ENCODE measurements around the gene NACC2.

NACC2 gene

DNA sequence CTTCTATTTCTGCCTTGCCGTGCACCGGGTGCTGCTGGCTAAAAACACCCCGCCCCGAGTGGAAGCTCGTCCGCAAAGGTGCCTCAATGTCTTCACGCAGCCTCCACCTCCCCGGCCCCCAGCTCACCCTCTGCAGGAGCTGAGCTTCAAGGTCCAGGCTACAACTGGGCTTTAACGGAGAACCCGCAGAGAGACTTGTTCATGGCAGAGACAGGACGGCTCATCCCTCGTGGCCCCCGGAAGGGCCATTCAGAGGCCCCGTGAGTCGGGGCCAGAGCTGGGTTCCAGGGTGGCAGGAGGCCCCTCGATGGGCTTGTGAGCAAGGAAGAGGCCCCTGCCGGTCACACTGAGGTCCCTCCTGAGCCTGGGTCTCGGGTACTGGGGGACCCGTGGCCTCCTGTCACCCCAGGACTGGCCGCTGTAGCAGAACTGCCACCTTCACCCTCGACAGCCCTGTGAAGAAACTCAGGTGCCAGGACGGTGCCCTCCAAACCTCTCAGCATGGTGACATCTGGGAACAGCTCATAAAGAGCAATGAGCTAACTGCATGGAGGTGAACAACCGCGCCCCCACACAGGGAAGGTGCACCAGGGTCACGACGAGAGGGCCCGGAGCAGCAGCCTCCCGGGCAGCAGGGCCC lies 75.9 kb downstream of the NACC2 start:
- H3K27me3 ChIP-seq (ENCODE audit: control insufficient read depth, low read length) = no peaks in the 10 kb centered on the region
- no peaks in the 10 kb centered on the region for H3F3A ChIP-seq (ENCODE audit: control insufficient read depth, insufficient read depth)
- no peaks in the 10 kb centered on the region for H3K9me2 ChIP-seq (replicated peaks; ENCODE audit: control insufficient read depth, low read length)
- H3K9me3 ChIP-seq (ENCODE audit: control insufficient read depth, insufficient read depth, low read length) = no peaks in the 10 kb centered on the region
- no peak overlapping the region for H3K27ac ChIP-seq (ENCODE audit: low read depth, low read length)
- no peaks in the 10 kb centered on the region for H3K36me3 ChIP-seq (ENCODE audit: control insufficient read depth, low read length)
- no peaks in the 10 kb centered on the region for H3K79me2 ChIP-seq (ENCODE audit: control insufficient read depth, low read length)
- no peak overlapping the region for H3K4me2 ChIP-seq (ENCODE audit: low read length)
- H3K4me3 ChIP-seq (ENCODE audit: low read length) = no peak overlapping the region
- H3K4me1 ChIP-seq (ENCODE audit: control insufficient read depth, low read length) = no peaks in the 10 kb centered on the region
- no peaks in the 10 kb centered on the region for H4K20me1 ChIP-seq (ENCODE audit: control insufficient read depth, insufficient read depth, low read depth, low read length)
- no peak for TF ChIP-seq EZH2phosphoT487 (IDR thresholded peaks at IDR 0.05; ENCODE audit: borderline replicate concordance, low read length)
- TF ChIP-seq, protein P1, sequence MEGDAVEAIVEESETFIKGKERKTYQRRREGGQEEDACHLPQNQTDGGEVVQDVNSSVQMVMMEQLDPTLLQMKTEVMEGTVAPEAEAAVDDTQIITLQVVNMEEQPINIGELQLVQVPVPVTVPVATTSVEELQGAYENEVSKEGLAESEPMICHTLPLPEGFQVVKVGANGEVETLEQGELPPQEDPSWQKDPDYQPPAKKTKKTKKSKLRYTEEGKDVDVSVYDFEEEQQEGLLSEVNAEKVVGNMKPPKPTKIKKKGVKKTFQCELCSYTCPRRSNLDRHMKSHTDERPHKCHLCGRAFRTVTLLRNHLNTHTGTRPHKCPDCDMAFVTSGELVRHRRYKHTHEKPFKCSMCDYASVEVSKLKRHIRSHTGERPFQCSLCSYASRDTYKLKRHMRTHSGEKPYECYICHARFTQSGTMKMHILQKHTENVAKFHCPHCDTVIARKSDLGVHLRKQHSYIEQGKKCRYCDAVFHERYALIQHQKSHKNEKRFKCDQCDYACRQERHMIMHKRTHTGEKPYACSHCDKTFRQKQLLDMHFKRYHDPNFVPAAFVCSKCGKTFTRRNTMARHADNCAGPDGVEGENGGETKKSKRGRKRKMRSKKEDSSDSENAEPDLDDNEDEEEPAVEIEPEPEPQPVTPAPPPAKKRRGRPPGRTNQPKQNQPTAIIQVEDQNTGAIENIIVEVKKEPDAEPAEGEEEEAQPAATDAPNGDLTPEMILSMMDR (IDR thresholded peaks at IDR 0.05; ENCODE audit: low read depth, low read length, poor library complexity, severe bottlenecking) = no peak

- H3K79me2 ChIP-seq (ENCODE audit: control insufficient read depth, low read length) = no peaks in the 10 kb centered on the region
- TF ChIP-seq, protein P1 (IDR thresholded peaks at IDR 0.05; ENCODE audit: low read depth, low read length, poor library complexity, severe bottlenecking) = no peak
- TF ChIP-seq EZH2phosphoT487 (IDR thresholded peaks at IDR 0.05; ENCODE audit: borderline replicate concordance, low read length) = no peak
Observed at GRCh38 chr9:136018257-136019031, 76.6 kb downstream of the NACC2 start.

DNA sequence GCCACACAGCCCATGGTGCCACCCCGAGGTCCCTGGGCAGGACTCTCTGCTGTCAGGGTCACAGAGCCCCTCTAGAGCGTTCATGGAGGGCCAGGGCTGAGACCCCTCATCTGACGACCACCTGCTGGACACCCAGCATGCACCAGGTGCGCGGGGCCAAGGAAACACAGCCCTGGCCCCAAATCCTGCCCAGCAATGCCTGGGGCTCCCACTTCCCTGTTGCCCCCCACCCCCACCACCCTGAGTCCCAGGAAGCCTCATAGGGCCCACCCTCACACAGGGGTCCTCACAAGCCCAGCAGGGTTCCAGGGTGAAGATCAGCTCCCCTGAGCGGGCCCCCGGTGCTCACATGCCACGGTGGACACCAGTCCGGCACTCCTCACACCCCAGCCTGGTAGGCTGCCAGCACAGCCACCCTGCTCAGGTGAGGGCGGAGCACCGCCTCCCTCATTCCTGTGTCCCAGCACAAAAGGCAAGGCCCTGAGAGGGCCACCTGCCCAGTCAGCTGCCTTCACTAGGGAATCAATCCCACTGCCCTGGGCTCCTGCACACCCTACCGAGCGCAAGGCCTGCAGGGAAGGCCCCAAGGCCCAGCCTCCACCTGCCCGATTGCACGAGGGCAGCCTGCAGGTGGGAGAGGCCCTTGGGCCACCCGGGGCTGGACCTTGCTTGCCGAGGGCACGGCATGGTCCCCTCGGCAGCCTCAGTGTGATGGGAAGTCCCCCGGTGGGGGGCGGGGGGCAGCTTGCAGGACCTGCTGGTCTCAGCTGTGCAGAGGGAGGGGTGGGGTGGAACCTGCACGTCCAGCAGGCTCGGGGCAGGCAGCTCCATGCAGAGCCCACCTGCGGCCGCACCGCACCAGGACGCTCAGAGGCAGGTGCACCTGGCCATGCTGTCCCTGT lies 77.5 kb downstream of the NACC2 start:
- Histone ChIP-seq H3K9me2 (replicated peaks; ENCODE audit: control insufficient read depth, low read length) (no peaks in the 10 kb centered on the region), H3K4me3 (ENCODE audit: low read length) (no peak overlapping the region), H3K36me3 (ENCODE audit: control insufficient read depth, low read length) (no peaks in the 10 kb centered on the region), H3K27me3 (ENCODE audit: control insufficient read depth, low read length) (no peaks in the 10 kb centered on the region), H3K9me3 (ENCODE audit: control insufficient read depth, insufficient read depth, low read length) (no peaks in the 10 kb centered on the region), H4K20me1 (ENCODE audit: control insufficient read depth, insufficient read depth, low read depth, low read length) (no peaks in the 10 kb centered on the region), H3K27ac (ENCODE audit: low read depth, low read length) (no peak overlapping the region), H3F3A (ENCODE audit: control insufficient read depth, insufficient read depth) (no peaks in the 10 kb centered on the region), H3K4me1 (ENCODE audit: control insufficient read depth, low read length) (peaks cover 12% of the 10 kb centered on the region), H3K79me2 (ENCODE audit: control insufficient read depth, low read length) (no peaks in the 10 kb centered on the region), H3K4me2 (ENCODE audit: low read length) (no peak overlapping the region)
- TF ChIP-seq EZH2phosphoT487 (IDR thresholded peaks at IDR 0.05; ENCODE audit: borderline replicate concordance, low read length) = no peak
- TF ChIP-seq, protein P1 (IDR thresholded peaks at IDR 0.05; ENCODE audit: low read depth, low read length, poor library complexity, severe bottlenecking) = no peak

More at GRCh38 chr9:136018257-136019031, 76.6 kb downstream of the NACC2 start:
- Histone ChIP-seq H3F3A (ENCODE audit: control insufficient read depth, insufficient read depth) (no peaks in the 10 kb centered on the region), H3K9me3 (ENCODE audit: control insufficient read depth, insufficient read depth, low read length) (no peaks in the 10 kb centered on the region), H3K27ac (ENCODE audit: low read depth, low read length) (no peak overlapping the region), H3K4me2 (ENCODE audit: low read length) (no peak overlapping the region), H3K4me1 (ENCODE audit: control insufficient read depth, low read length) (peaks cover 3% of the 10 kb centered on the region), H3K9me2 (replicated peaks; ENCODE audit: control insufficient read depth, low read length) (no peaks in the 10 kb centered on the region), H3K27me3 (ENCODE audit: control insufficient read depth, low read length) (no peaks in the 10 kb centered on the region), H3K36me3 (ENCODE audit: control insufficient read depth, low read length) (no peaks in the 10 kb centered on the region), H4K20me1 (ENCODE audit: control insufficient read depth, insufficient read depth, low read depth, low read length) (no peaks in the 10 kb centered on the region), H3K4me3 (ENCODE audit: low read length) (no peak overlapping the region)

Measured in DOHH2 (cell line).